ENCODE results near the gene NHERF2. TPM values are rescaled to one million over a fixed set of nuclear protein-coding genes. Genes with fewer than 3 reads are reported as not detected.

Gene NHERF2
- total RNA-seq, 1 experiment from 2014 or later: 175 TPM

DNA sequence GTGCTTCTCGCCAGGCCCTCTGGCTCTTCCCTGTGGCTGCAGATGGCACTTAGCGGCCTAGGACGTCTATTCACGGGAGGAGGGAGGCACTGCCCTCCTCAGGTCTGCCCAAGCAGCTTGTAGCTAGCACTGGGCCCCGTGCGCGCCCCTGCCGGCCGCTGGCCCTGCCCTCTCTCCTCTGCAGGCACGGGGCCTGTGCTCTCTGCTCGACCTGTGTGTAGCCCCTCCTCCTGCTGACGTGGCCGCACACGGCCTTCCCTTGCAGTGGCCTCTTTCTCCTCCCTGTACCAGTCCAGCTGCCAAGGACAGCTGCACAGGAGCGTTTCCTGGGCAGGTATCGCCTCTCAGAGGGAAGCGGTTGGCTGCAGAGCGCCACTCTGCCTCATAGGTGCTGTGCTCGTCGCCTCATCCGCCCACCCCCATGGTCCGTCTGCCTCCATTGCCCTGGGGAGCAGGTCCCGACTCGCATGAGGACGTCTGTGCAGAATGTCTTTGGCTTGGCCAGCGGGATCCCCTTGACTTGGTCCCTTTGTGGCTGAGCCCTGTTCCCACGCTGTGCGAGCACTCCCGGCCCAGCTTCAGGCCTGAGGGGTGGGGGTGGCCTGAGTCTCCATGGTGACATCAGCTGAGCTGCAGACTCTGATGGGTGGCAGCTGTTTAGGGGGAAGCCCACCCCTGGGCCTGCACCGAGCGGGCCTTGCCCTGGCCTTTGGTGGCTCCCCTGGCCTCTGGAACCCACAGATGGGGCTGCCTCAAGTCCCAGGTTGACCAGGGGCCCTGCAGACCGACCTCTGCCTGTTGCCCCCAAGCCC, 55.7 kb downstream of the NHERF2 start:
- no peak for DNase-seq (ENCODE audit: low read depth)

DNA sequence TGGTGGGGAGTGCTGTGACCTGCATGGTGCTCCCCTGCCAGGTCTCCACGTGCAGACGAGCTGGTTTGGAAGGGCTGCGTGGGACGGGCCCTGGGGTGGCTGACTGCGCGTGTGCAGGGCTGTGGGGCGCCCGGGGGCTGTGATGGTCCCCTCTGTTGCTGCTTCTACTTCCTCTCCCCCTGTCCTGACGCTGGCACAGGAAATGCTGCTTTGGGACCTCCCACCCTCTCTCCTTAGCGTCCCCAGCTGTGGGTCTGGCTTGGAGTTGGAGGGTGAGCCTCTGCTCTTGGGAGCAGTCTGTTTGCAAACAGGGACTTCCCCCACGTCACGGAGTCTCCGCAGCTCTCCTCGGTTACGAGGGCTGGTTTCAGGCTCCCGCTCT, 56.3 kb downstream of the NHERF2 start:
- no peak for DNase-seq (ENCODE audit: low read depth)

DNA sequence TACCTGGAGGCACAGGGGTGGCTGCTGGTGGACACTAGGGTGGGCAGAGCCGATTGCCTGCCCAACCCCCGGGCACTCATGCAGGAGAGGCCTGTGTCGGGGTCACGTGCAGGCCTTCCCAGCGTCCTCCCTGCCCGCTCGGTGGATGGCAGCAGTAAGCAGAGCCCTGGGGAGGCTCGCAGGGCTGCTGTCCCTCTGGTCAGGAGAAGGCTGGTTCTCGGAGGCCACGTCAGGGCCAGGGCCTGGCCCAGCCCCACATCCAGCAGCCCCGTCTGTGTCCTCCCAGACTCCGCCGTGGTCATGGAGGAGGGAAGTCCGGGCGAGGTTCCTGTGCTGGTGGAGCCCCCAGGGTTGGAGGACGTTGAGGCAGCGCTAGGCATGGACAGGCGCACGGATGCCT, 56.7 kb downstream of the NHERF2 start:
- no peak for DNase-seq (ENCODE audit: low read depth)

DNA sequence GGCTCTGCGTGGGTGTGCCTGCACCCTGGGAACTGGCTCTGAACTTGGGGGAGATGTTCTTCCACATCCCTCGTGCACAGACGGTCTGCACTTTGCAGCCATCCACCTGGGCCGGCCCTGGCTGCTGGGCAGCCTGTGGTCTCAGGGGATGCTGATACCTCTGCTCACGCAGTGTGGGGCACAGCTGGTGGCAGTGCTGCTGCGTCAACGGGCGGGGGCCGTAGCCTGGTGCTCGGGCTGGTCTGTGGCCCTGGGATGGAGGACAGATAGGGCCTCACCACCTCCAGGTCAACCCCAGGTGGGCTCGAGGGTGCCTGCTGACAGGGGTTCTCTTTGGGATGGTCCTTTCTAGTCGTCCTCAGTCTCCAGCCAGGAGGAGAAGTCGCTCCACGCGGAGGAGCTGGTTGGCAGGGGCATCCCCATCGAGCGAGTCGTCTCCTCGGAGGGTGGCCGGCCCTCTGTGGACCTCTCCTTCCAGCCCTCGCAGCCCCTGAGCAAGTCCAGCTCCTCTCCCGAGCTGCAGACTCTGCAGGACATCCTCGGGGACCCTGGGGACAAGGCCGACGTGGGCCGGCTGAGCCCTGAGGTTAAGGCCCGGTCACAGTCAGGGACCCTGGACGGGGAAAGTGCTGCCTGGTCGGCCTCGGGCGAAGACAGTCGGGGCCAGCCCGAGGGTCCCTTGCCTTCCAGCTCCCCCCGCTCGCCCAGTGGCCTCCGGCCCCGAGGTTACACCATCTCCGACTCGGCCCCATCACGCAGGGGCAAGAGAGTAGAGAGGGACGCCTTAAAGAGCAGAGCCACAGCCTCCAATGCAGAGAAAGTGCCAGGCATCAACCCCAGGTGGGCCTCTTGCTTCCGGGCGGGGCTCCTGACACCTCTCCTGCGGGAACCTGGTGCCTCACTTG, 57.4 kb downstream of the NHERF2 start:
- DNase-seq (ENCODE audit: low read depth): no peak

DNA sequence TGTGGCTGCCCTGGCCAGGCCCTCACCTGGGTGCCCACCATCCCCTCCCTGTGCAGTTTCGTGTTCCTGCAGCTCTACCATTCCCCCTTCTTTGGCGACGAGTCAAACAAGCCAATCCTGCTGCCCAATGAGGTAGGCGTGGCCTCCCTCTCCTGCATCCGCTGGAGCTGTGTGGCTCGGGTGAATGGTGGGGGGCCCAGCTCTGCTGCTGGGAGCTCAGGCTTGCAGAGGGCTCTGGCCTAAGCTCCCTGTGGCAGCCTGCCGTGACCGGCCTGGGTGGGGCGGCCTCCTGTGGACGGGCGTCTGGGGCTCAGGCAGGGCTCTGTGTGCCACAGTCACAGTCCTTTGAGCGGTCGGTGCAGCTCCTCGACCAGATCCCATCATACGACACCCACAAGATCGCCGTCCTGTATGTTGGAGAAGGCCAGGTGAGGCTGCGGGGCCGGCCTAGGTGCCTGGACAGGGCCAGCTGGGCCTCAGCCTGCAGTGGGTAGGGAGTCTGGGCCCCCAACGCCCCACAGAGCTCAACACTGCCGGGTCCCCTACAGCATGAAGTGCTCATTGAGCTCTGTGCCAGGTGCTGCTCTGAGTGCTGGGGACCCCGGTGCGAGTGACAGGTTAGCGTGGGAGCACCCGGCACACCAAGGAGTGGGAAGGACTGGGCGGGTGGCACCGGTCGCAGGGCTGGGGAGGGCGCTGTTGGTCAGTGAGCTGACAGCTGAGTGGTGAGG, 58.4 kb downstream of the NHERF2 start:
- no peak for DNase-seq (ENCODE audit: low read depth)

DNA sequence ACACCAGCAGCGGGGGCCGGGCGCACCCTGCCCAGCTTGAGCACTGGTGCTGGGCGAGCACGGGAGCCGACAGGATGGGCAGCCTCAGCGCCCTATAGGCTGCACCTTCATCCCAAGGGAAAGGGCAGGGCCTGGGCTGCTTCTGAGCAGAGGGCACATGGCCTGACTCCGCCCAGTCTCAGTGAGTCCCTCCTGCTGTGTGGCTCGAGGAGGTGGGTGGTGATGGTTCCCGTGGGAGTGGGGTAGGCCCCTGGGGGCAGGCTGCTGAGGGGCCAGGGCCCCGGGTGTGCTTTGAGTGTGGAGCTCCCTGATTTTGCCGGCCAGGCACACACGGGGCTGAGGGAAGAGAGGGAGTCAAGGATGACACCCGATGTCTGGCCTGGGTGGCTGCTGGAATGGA, 59.0 kb downstream of the NHERF2 start:
- no peak for DNase-seq (ENCODE audit: low read depth)

DNA sequence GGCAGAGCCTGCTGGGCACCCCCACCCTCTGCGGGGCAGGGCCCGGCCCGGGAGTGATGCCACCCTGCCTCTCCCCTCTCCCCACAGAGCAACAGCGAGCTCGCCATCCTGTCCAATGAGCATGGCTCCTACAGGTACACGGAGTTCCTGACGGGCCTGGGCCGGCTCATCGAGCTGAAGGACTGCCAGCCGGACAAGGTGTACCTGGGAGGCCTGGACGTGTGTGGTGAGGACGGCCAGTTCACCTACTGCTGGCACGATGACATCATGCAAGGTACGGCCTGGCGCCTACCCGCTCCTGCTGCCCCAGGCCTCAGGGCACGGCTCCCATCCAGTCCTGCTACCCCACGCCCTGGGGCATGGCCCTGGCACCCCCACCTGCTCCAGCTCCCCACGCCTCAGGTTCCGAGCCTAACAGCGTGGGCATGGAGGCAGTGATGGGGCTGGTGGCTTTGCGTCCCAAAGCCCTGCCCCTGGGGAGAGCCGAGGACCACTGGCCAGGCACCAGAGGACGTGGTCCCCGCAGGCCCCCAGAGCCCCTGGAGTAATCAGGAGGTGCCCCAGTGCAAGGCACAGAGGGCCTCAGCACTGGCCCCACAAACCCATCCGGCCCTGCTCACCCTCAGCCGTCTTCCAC, 59.5 kb downstream of the NHERF2 start:
- DNase-seq (ENCODE audit: low read depth): no peak

DNA sequence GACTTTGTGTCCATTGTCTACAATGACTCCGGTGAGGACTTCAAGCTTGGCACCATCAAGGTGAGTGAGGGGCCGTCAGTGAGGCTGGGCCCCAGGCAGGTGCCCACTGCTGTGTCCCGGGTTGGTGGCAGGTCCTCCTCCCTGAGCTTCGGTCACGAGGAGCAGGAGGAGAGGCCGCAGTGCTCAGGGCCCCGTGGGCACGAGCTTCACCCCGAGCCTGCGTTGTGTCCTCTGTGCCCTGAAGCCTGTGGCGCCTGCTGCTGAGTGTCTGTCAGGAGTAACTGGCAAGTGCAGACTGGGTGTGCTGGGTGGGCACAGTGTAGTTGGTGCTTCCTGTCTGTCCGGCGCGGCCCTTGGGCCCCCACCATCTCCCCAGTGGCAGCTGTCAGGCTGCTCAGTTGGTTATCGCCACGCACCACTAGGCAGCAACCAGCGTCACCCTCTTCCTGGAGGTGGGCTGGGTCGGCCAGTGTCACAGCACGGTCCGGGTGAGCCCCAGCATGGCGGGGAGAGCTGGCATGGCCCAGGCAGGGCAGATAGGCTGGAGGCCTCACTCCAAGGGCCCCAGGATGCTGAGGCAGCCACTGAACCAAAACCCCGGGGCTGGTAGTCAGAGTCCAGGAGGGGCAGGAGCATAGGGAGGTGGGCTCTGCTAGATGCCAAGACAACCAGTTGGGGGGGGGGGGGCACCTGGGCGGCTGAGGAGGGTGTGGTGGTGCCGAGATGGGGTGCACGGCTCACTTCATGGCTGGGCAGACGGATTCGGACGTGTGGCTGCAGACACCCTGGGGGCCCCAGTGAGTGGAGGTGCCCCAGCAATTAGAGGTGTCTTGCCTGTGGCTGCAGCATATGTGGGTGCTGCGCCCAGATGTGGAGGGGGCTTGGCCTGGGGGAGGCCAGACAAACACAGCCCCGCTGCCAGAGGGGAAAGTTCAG, 60.4 kb downstream of the NHERF2 start:
- no peak for DNase-seq (ENCODE audit: low read depth)

DNA sequence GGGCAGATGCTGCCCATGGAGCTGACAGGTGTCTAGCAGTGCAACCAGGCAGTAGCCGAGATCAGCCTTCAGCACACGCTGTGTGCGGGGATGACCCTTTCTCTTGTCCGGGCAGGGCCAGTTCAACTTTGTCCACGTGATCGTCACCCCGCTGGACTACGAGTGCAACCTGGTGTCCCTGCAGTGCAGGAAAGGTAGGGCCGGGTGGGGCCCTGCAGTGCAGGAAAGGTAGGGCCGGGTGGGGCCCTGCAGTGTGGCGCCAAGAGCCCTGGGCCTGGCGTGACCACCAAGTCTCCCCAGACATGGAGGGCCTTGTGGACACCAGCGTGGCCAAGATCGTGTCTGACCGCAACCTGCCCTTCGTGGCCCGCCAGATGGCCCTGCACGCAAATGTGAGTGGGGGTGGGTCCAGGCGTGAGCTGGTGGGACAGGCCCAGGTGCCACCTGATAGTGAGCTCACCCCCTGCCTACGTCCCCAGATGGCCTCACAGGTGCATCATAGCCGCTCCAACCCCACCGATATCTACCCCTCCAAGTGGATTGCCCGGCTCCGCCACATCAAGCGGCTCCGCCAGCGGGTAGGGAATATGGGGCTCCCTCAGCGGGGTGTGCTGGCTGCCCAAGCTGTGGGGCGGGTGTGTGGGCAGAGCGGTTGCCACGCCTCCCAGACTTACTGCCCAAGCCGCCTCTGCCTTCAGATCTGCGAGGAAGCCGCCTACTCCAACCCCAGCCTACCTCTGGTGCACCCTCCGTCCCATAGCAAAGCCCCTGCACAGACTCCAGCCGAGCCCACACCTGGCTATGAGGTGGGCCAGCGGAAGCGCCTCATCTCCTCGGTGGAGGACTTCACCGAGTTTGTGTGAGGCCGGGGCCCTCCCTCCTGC, 61.3 kb downstream of the NHERF2 start:
- DNase-seq (ENCODE audit: low read depth): no peak

Other genes with a start within 250 kb of the NHERF2 start
- 25.9 and 29.8 TPM in 2 replicates for gene SPSB3, start 244.3 kb upstream of the NHERF2 start, total RNA-seq (2014; rRNA removed; shearing (Covaris generic))
- 53.7 and 86.4 TPM in 2 replicates for gene NUBP2, start 243.9 kb upstream of the NHERF2 start, total RNA-seq (2014; rRNA removed; shearing (Covaris generic))
- 0.07 TPM in 1 of 2 replicates, not detected in the other for gene IGFALS, start 233.2 kb upstream of the NHERF2 start, total RNA-seq (2014; rRNA removed; shearing (Covaris generic))
- 75.7 and 92.6 TPM in 2 replicates for gene HAGH, start 200.1 kb upstream of the NHERF2 start, total RNA-seq (2014; rRNA removed; shearing (Covaris generic))
- gene FAHD1, start 199.7 kb upstream of the NHERF2 start, total RNA-seq (2014; rRNA removed; shearing (Covaris generic)): 53.8 and 64.0 TPM in 2 replicates
- 1.0 and 1.8 TPM in 2 replicates for gene MEIOB, start 154.7 kb upstream of the NHERF2 start, total RNA-seq (2014; rRNA removed; shearing (Covaris generic))
- not detected in 2 replicates for gene HS3ST6, start 108.5 kb upstream of the NHERF2 start, total RNA-seq (2014; rRNA removed; shearing (Covaris generic))
- gene MSRB1, start 83.7 kb upstream of the NHERF2 start, total RNA-seq (2014; rRNA removed; shearing (Covaris generic)): 16.2 and 27.8 TPM in 2 replicates
- gene RPL3L, start 72.2 kb upstream of the NHERF2 start, total RNA-seq (2014; rRNA removed; shearing (Covaris generic)): 0.52 TPM in 1 of 2 replicates, not detected in the other
- gene NDUFB10, start 67.4 kb upstream of the NHERF2 start, total RNA-seq (2014; rRNA removed; shearing (Covaris generic)): 287 and 304 TPM in 2 replicates
- gene RPS2, start 62.1 kb upstream of the NHERF2 start, total RNA-seq (2014; rRNA removed; shearing (Covaris generic)): 1,628 and 1,651 TPM in 2 replicates
- not detected in 2 replicates for gene RNF151, start 60.0 kb upstream of the NHERF2 start, total RNA-seq (2014; rRNA removed; shearing (Covaris generic))
- gene TBL3, start 54.8 kb upstream of the NHERF2 start, total RNA-seq (2014; rRNA removed; shearing (Covaris generic)): 42.2 and 76.8 TPM in 2 replicates
- not detected in 2 replicates for gene NOXO1, start 45.4 kb upstream of the NHERF2 start, total RNA-seq (2014; rRNA removed; shearing (Covaris generic))
- gene GFER, start 42.7 kb upstream of the NHERF2 start, total RNA-seq (2014; rRNA removed; shearing (Covaris generic)): 11.7 and 21.0 TPM in 2 replicates
- 3.4 and 7.1 TPM in 2 replicates for gene SYNGR3, start 36.9 kb upstream of the NHERF2 start, total RNA-seq (2014; rRNA removed; shearing (Covaris generic))
- gene ZNF598, start 17.1 kb upstream of the NHERF2 start, total RNA-seq (2014; rRNA removed; shearing (Covaris generic)): 21.3 and 23.9 TPM in 2 replicates
- 0.12 TPM in 1 of 2 replicates, not detected in the other for gene NPW, start 7.1 kb upstream of the NHERF2 start, total RNA-seq (2014; rRNA removed; shearing (Covaris generic))
- gene NTHL1, start 20.9 kb downstream of the NHERF2 start, total RNA-seq (2014; rRNA removed; shearing (Covaris generic)): 22.7 and 35.6 TPM in 2 replicates
- gene TSC2, start 21.1 kb downstream of the NHERF2 start, total RNA-seq (2014; rRNA removed; shearing (Covaris generic)): 29.7 and 31.2 TPM in 2 replicates
- gene PKD1, start 109.0 kb downstream of the NHERF2 start, total RNA-seq (2014; rRNA removed; shearing (Covaris generic)): 12.9 and 56.0 TPM in 2 replicates
- gene RAB26, start 121.7 kb downstream of the NHERF2 start, total RNA-seq (2014; rRNA removed; shearing (Covaris generic)): 2.1 and 3.8 TPM in 2 replicates
- 69.0 and 92.8 TPM in 2 replicates for gene TRAF7, start 128.9 kb downstream of the NHERF2 start, total RNA-seq (2014; rRNA removed; shearing (Covaris generic))
- not detected in 2 replicates for gene CASKIN1, start 169.7 kb downstream of the NHERF2 start, total RNA-seq (2014; rRNA removed; shearing (Covaris generic))
- gene MLST8, start 178.6 kb downstream of the NHERF2 start, total RNA-seq (2014; rRNA removed; shearing (Covaris generic)): 18.9 and 26.5 TPM in 2 replicates
- gene BRICD5, start 184.0 kb downstream of the NHERF2 start, total RNA-seq (2014; rRNA removed; shearing (Covaris generic)): 0.10 and 0.89 TPM in 2 replicates
- gene PGP, start 187.9 kb downstream of the NHERF2 start, total RNA-seq (2014; rRNA removed; shearing (Covaris generic)): 23.9 and 32.7 TPM in 2 replicates
- gene E4F1, start 196.7 kb downstream of the NHERF2 start, total RNA-seq (2014; rRNA removed; shearing (Covaris generic)): 9.6 and 20.1 TPM in 2 replicates
- 0.64 TPM in 1 of 2 replicates, not detected in the other for gene DNASE1L2, start 209.5 kb downstream of the NHERF2 start, total RNA-seq (2014; rRNA removed; shearing (Covaris generic))
- 37.3 and 75.1 TPM in 2 replicates for gene ECI1, start 224.7 kb downstream of the NHERF2 start, total RNA-seq (2014; rRNA removed; shearing (Covaris generic))
- gene RNPS1, start 241.2 kb downstream of the NHERF2 start, total RNA-seq (2014; rRNA removed; shearing (Covaris generic)): 164 and 181 TPM in 2 replicates